Measurements from ENCODE around the gene GOLGA7B.

The GOLGA7B gene

DNA sequence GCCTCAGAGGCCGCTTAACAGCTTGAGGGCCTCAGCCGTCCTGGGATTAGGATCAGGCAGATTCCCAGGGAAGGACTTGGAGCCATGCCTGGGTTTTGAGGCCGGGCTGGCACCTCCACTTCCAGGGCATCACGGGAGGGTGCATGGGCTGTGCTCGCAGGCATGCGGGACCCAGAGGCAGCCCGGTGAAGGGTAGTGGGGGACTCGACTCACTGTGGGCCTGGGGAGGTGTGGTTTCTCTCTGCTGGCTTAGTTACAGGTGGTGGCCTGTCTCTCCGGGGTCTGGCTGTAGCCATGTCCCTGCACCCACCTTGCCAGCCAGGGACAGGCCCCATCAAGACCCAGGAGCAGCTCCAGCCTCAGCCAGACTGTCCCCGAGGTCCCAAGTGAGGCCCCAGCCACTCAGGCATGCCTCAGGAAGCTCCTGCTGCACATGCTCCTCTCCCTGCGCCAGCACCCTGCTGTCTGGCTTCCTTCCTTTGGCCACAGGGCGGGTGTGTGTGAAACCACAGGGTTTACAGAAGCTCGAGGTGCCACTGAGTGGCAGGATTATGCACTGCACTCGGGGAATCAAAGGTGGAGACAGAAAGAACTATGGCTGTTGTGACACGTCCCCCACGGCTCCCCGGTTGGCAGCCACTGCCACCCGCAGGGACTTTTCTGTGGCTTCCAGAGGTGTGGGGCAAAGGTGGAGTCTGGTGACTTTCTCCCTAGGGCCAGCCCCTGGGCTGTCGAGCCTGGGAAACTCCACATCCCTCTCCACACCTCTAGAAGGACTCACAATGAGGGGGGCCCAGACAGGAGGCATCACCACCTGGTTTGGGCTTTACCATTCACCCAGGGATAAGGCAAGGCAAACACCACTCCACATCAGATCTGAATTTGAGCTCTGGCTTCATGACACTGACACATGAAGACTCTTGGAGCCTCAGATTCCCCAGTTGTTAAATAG, 19.7 kb downstream of the GOLGA7B start:
- peak; percentile 95 for DNase-seq

DNA sequence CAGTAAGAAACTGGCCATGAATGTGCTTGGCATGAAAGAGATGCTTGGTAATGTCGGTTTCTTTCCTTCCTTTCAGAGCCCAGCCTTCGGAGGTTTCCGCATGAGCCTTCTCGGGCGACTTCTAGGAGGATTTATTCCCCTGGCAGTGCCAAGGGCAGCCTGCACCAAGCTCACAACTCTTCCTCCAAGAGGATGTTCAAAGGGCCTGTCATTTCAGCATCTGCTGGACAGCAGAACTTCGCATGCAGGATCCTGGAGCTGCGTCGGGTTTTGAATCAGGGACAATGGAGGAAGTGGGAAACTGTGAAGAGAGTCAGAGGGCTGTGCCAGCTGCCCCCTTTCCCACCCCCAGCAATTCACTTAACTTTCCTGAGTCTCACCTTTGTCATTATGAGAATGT, 21.3 kb downstream of the GOLGA7B start:
- DNase-seq: no peak

DNA sequence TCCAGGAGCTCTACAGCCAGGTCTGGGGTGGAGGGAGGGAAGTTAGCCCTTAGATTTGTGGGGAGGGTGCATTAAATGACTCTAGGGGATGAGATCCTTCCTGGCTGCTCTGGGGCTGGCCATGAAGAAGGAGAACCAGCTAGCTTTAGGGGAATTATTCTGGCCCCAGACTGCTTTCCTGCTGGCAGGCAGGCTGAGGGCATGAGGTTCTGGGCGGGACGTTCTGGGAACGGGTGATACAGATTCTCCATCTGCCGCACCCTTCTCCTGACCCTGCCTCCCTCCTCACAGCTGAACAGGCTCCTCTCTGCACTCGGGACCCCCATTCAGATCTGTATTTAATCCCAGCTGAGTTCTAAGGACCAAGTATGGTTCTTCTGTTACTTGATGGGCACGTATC, 23.9 kb downstream of the GOLGA7B start:
- no peak for DNase-seq

DNA sequence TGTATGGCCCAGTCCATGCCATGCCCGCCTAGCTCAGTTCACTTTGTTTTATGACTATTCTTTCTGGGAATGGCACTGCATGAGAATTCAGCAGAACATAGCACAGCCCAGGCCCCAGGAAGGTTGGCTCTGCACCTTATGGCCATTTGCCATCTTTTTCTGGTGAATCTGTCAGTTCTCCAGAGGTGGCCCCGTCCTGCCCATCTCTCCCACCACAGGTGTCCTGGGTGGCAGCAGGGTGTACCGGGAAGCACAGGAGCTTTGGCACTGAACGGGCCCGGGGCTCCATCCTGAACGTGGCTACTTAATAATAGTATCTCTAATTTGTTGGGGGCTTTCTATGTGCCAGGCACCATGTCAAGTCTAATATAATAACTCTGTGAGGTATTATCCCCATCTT, 24.7 kb downstream of the GOLGA7B start:
- DNase-seq: no peak

DNA sequence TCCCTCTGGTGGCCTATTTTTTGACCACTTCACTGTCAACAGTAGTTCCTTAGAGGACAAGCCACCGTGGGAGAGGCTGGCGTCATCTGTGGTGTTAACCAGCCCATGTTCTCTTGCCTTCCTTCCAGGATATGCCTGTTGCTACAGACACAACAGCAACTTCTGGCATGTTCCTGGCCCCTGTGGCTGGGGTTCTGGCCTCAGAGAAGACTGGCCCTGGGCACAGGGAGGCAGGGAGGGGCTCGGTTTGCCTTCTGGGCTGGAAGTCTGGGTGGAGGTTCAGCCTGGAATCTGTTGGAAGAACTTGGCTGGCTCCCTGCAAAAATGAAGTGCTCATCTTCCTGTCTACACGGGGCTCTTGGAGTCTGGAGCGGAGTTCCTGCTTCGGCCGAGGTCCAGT, 25.7 kb downstream of the GOLGA7B start:
- DNase-seq: no peak

DNA sequence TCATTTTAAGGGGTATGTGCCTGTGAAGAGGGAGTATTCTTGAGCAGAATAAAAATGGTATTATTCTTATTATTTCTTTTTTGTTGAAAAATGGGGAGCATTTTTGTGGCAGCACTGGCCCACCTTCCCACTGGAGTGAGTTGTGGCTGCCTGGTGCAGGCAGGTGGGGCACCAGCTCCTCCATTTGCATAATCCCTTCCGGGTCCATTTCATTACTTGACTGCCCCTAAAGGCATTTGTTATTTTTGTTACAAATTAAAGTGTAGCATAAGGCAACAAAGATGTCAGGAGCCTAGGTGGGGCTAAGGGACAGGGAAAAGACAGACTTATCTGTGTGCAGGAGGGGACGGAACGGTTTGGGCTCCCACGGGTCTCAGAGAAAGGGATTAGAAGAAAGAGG, 26.8 kb downstream of the GOLGA7B start:
- no peak for DNase-seq

DNA sequence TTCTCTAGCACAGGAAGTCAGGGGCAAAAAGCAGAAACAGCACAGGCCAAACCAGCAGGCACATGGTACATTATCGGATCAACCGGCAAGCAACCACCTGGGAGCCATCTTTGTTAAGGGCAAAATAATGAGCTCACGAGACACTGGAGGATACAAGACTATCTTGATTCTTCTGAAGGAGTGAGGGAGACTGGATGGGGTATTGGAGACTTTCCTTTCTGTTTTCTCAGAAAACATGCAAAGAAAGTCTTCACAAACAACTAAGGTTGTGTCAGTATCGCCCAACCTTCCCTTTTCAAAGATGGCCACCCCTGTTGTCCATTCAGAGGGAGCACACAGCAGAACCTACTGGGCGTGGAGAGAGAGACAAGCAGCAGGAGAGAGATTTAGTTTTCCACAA, 29.6 kb downstream of the GOLGA7B start:
- no peak for DNase-seq

DNA sequence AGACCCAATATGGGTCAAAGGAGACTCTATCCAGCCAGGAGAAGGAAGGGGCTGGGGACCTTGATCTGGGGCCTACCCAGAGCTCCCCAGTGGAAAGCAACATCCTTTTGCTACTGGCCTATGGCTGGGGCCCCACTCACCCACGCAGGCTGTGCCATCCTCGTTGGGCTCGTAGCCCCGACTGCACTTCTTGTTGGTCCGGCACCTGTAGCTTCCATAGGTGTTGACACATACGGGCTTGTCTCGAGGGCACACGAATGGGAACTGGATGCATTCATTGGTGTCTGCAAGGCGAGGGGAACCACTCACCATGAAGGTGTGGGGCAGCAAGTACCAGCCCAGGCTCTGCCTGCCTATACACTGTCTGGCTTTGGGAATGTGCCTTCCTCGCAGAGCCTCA, 30.5 kb downstream of the GOLGA7B start:
- DNase-seq: no peak

DNA sequence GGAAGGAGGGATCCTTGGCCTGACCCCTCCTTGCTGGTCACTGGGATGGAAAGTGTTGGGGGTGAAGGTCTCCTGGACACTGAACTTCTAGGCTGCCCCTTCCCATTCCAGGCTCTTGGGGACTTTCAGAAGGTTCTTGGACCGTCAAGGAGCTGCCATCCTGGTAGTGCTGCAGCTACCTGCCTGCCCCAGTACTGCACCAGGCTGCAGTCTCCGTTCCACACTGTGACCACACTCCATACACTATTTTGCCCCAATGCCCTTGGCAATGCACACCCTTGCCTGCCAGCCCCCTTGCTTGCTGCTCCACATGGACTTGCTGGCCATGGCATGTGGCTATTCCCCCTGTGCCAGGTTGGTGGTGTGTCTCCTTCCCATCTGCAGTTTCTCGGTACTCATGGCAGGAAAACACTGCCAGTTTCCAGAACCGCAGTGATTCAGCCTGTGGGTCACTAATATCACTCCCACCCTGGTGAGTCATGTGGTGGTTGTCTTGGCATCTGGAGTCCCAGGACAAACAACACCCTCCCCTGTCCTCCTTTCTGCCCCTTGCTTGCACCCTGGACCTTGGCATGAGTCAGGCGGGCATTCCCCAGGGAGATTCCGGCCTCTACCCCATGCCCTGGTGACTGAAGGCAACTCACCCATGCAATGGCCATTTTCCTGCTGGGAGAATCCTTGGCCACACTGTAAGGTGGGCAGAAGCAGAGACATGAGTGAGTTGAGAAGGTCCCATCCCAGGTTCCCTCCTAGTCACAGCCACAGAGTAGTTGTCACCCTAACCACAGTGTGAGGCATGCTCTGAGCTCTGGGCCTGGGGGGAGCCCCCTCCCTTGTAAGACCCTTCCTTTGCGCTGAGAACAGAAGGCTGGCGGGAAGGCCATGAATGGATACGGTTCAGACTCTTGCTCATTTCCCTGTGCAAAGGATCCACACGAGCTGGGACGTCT, 32.8 kb downstream of the GOLGA7B start:
- DNase-seq: no peak

DNA sequence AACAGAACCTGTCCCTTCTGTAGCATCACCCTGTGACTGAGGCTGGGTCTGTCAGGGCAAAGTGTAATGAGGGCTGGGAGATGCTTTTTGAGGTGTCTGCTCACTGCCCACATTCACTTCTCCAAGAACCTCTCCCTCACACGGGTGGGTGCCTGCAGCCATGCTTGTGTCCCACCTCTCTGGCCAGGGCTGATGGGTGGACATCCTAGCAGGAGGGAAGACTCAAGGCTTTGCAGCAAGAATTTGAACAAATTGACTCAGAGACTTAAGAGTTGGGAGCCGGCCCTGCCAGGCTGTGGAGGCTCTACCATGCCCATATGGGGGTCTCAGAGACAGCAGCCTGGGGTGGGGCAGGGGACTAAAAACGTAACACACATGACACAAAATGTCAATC, 33.4 kb downstream of the GOLGA7B start:
- no peak for DNase-seq

DNA sequence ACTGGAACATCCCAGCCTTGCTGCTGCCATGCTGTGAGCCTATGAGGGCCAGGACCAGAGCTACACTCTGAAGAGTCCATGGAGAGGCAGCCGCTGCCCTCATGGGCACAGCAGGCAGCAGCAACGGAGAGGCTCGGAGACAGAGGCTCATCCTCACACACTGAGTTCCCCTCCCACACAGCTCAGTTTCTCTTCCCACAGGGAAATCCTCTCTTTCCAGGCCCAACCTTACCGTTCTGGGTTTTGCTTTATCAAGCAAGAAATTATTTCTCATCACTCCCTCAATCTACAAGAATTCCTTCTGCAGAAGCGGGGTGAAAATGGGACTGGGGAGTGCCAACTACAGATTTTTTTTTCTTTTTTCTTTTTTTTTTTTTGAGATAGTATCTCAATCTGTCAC, 36.6 kb downstream of the GOLGA7B start:
- no peak for DNase-seq

DNA sequence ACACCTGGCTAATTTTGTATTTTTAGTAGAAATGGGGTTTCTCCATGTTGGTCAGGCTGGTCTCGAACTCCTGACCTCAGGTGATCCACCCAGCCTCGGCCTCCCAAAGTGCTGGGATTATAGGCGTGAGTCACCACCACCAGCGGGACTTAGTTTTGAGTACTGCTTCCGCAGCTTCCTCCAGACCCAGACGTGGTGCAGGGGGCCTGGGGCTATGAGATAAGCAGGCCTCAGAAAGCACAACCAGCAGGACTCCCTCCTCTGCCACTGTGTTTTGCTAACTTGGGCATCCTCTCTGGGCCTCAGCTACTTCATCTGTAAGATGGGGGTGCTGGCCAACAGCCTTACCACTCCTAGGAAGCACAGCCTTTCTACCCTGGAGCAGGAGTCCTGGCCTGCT, 37.8 kb downstream of the GOLGA7B start:
- no peak for DNase-seq

DNA sequence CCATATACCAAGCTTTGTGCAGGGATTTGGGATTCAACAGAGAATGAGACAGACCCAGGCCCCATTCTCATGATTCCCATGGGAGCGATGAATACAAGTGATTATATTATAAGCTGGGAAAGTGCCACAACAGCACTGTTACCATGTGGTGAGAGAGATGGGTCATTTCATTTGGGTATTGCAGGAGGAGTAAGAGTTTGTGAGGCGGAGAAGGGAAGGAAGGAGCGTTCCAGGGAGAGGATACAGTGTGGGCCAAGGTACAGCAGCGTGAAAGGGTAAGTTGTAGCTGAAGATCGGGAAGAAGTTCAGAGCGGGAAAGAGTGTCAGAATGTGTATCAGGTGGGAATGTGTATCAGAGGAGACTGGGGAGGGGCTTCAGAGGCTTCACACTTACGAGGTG, 38.5 kb downstream of the GOLGA7B start:
- DNase-seq: no peak

DNA sequence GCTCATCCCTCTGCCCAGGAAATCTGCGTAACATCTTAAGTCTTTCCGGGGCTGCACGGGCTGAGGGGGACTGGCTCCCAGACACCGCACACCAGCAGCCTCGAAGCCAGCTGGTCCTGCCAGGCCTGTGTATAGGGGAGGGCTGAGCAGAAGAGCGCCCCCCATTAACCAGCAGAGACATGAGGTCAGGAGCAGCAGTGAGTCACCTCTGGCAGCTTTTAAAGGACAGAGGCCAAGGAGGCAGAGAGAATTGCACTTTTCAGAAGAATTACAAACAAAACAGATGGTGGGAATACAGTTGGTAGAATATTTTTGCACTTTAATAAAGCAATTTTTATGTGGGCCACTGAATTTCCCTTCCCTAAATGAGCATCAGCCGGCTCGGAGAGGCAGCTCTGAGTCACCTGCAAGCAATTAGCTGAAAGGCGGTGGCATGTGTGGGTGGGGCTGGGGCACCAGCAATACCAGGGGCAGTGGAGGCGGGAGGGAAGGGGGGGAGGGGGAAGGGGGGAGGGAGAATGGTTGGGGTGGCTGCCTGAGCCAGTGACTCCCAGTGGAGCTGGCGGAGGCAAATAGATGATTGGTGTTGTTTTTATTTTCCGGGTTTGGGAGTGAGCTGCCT, 39.1 kb downstream of the GOLGA7B start:
- DNase-seq: peak; percentile 55

DNA sequence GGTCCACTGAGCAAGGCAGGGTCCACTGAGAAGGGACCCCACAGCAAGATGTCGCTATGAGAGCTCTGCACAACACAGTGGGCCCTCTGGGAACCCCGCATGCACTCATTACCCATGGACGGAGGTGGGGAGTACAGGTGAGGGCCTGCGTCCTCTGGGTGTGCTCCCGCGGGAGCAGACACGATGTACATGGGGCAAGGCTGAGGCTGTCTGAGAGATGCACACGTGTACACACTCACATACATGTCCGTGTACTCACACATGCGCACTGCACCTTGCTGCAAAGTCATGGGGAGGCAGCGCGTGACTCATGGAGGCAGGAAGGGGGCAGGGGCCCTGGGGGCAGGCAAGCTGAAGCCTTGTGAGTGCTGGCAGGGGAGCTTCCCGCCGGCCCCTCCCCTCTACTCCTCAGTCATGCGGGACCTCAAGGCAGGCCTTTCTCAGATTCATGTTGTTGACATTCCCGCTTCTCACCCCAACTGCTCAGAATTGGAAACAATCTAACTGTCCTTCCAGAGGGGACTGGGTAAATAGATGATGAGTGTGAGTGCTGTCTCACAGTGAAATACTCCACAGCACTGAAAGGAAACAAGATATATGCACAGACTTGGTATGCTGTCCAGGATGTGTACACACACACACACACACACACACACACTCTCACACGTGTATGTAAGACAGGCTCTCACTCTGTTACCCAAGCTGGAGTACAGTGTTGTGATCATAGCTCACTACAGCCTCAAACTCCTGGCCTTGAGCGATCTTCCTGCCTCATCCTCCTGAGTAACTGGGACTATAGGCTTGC, 40.0 kb downstream of the GOLGA7B start:
- DNase-seq: no peak

DNA sequence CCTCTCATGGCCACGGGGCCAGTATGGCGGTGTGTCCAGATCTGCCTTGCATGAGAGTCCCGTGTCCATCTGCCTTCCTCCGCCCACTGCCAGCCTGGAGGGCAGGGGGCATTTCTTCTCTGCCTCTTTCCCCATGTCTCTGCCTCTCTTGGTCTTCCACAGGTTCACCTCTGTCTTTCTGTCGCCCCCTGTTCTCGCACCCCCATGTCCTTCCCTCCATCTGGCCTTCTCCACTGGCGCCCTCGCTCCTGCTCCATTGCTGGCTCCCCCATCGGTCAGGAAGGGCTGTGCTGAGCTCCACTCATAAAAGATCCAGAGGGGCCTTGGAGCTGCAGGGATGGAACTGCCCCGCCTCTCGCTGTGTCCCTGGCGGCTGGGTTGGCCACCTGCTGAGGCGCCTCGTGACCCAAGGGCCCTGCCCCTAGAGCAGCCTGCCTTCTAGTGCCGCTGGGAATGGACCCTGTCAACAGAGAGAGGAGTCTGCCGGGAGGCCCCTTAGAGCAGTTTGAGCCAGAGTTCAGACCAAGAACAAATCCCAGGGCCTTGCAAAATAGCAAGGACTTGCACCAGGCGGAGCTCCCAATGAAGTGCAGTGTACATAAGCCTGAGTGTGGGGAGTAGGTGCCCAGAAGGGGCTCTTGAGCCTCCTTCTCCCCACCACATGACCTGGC, 42.0 kb downstream of the GOLGA7B start:
- no peak for DNase-seq

DNA sequence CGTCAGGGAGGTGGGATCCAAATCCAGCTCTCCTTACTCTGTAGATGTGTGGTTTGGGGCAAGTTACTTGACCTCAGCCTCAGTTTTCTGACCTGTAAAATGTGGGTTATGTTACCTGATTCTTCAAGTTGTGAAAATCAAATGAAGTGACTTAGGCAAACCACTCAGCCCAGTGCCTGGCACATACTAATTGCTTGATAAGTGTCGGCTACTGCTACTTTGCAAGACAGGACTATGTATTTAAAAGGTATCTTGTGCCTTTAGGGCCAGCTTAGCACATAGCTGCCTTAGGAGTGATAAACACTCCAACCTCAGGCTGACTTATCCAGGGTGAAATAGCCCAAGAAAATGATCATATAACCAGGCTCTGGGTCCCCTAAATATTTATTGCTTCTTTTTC, 42.9 kb downstream of the GOLGA7B start:
- DNase-seq: no peak

DNA sequence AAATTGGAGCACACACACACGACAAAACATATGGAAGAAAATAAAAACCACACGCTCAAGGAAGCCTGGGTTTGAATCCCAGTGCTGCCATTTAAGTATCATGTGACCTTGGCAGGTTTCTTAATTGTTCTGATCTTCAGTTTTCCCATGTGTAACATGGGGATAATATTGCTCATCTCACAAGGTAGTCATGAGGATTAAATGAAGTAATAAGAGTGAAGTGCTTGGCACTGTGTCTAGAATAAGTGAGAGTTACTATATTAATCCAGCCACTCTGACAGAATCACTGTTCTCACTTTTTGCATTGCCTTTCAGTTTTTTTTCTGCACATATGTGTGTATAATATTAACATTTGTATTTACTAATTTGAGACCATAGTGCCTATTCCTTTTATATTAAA, 43.3 kb downstream of the GOLGA7B start:
- no peak for DNase-seq

DNA sequence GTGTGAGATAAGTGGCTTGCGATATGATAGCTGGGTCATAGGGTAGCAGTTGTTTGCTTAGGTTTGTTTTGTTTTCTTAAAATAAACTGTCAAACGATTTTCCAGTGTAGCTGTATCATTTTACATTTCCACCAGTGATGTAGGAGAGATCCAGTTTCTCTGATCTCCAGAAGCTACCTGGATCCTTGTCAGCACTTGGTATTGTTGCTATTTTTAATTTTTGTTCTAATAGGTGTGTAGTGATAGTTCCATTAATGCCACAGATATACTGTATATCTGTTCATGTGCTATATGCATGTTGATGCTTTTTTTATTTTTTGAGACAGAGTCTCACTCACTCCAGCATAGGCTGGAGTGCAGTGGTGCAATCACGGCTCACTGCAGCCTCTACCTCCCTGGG, 44.4 kb downstream of the GOLGA7B start:
- no peak for DNase-seq

DNA sequence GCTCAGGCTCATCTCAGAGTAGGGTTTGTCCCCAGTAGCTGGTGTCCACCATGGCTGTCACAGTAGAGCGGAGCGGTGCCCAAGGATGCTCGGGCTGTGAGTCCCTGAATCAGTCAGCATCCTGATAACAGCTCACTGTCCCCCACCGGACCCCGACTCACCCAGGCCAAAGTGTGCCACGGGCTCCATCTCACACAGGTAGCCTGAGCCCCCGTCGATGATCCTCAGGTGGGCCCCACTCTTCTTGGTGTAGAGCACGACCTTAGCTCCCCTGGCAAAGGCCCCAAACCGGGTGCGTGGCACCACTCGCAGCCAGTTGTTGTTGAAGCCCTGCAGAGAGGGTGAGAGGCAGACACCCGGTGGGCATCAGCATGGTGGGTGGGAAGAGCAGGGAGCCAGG, 45.4 kb downstream of the GOLGA7B start:
- DNase-seq: no peak

DNA sequence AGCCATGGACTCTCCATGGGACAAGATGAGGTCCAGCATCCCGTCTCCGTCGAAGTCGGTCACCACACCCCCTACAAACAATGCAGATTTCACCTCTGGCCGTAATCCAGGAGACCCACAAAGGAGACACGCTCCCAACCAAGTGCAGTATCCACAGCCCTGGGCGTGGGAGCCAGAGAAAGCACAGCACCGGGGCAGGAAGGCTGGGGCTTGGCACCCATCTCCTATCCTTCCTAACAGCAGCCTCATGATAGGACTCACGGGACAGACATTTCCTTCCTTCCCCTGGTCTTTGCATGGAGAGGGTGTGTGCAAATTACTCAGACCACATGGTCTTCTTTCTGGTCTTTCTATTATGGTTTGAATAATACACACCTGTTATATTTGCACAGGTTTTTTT, 46.3 kb downstream of the GOLGA7B start:
- no peak for DNase-seq

DNA sequence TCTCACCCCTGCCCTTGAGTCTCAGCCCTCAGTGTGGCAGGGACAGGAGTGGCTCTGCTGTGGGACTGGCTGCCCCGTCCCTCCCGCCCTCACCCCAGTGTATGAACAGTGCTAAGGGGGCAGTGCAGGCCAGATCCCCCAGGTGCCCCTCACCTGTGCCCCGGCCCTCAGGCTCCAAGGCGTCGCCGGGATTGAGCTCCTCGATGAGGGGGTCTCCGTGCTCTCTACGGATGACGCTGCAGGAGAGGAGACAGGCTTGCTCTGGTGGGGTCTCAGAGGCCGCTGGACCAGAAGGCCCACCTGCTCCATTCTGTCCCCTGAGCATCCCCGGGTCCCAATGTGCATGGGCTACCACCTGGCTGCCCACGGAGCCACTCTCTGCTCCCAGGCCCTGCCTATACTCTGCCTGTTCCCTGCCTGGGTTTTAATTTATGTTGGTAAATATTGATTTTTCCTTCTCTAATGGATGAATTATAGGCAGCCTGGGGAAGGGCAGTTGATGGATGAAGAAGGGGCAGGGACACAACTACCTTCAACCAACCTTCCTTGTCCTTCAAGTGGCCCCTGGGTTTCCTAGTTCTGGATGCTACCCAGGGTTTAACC, 47.2 kb downstream of the GOLGA7B start:
- no peak for DNase-seq

All from 8988T (cell line).